Transverse colon (tissue), 4 donors: Measurements from ENCODE around the gene KRT14. TPM values are rescaled to one million over a fixed set of nuclear protein-coding genes. Genes with fewer than 3 reads are reported as not detected.
"Not testable (repeated sequence)": the region's sequence is repeated elsewhere in the genome, so short reads cannot be mapped to it uniquely, and the experiment has no call there.

Source experiments
- DNase-seq: peaks from one replicate; pipeline ENCODE4 v3.0.0-alpha.2; 2019
- H3K27ac ChIP-seq, 4 donors: fragments of 200-600 bp; sonication (generic); 2 replicates each; pipeline ENCODE4 v1.5.1; 2016 to 2018; ENCODE audit warnings: inconsistent platforms in 4 of 4
- H3K27me3 ChIP-seq: fragments of 200-600 bp; sonication (generic); 2 replicates; pipeline ENCODE4 v1.5.1; 2017; ENCODE audit warnings: inconsistent platforms
- H3K36me3 ChIP-seq, 4 donors: fragments of 200-600 bp; sonication (generic); 2 replicates each; pipeline ENCODE4 v1.5.1; 2017 to 2019; ENCODE audit warnings: inconsistent platforms in 4 of 4
- H3K4me1 ChIP-seq, 4 donors: fragments of 200-600 bp; sonication (generic); 2 replicates each; pipeline ENCODE4 v1.5.1; 2017 to 2020; ENCODE audit warnings: inconsistent platforms in 4 of 4
- H3K4me3 ChIP-seq, 4 donors: fragments of 200-600 bp; sonication (generic); 1 replicate in 1 of 4; 2 replicates in 3 of 4; pipeline versions ENCODE4 v1.5.1 to v1.6.1; 2017 to 2019; ENCODE audit warnings: inconsistent platforms in 4 of 4
- H3K9me3 ChIP-seq, 2 donors: fragments of 200-600 bp; sonication (generic); 2 replicates each; pipeline ENCODE4 v1.5.1; 2017 to 2019; ENCODE audit warnings: inconsistent platforms in 2 of 2
- EP300 ChIP-seq: sonication (generic); formaldehyde crosslinking; IDR thresholded peaks from one replicate; pipeline ENCODE4 v1.6.1; 2017; ENCODE audit warnings: antibody characterized with exemption, low read depth
- POLR2A ChIP-seq: fragments of 450-650 bp; IDR thresholded peaks from one replicate; pipeline ENCODE4 v1.6.1; 2016; ENCODE audit warnings: antibody characterized with exemption, mild to moderate bottlenecking, moderate library complexity
- POLR2AphosphoS5 ChIP-seq, 3 donors: sonication (generic); formaldehyde crosslinking; IDR thresholded peaks; one replicate each; pipeline ENCODE4 v1.6.1; 2016; ENCODE audit warnings: antibody characterized with exemption in 3 of 3
- WGBS, 2 donors: methylation state at CpG; one replicate each; pipeline ENCODE4 v1.1.5; 2018; ENCODE audit warnings: low coverage in 1 of 2; 5-methylcytosine and 5-hydroxymethylcytosine counted together
- in situ Hi-C, 4 donors: fragments of 200-750 bp; cut with MboI; loops; one replicate each; pipeline versions ENCODE4 v1.15.0 to v1.15.1; 2017; ENCODE audit warnings: low sequenced_read_pairs in 3 of 4, low pct_ligation_motif_present in 1 of 4, low pct_unique_long_range_greater_than_20kb in 1 of 4
- intact Hi-C: fragments of 100-400 bp; cut with DNase I; formaldehyde crosslinking; loops from one replicate; pipeline ENCODE4 v1.15.1; 2023; ENCODE audit warnings: low total_unique reads
- total RNA-seq, 4 donors: library from RNA; depleted of rRNA; stranded (reverse); fragments of >200 nt; gene quantifications; one replicate each; pipeline ENCODE4 v1.1.0, GENCODE V29; 2016
- TF ChIP-seq, protein P1 (sequence below), 5 experiments: fragments of 200-600 bp in 3 of 5; fragments of 450-650 bp in 2 of 5; sonication (generic) in 3 of 5; IDR thresholded peaks; 1 replicate in 2 of 5; 2 replicates in 3 of 5; pipeline ENCODE4 v1.5.1; 2016 to 2017; ENCODE audit warnings: antibody characterized with exemption in 5 of 5, inconsistent platforms in 3 of 5, mild to moderate bottlenecking in 2 of 5, moderate library complexity in 1 of 5

KRT14 gene
- total RNA-seq, 4 donors from 2014 or later = 0.32 to 0.68 TPM; not detected in 2

DNA sequence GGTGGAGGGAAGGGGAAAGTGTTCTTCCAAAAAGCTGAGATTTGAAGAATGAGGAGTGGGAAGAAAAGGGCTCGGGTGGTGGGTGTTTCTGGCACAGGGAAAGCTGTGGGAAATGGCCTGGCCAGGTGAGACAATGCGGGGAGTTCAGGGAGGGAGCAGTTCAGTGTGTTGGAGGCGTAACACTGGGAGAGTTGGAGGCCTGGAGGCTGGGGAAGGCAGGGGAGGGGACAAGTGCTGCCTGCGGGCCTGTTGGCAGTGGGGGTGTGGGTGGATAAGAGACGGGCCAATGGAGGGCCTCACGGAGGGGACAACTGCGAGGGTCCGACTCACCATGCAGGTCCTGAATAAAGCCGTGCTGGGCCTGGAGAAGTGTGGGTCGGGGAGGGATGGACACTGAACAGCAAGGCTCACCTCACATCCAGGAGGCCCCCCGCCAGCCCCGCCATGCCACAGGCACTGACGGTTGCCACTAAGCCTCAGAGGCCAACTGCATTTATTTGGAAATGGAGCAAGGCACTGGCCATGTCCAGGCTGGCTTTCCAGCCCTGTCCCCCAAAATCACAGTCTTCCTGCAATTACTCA is 40.8 kb downstream of the KRT14 start:
- no peaks in the 10 kb centered on the region for H3K9me3 ChIP-seq
- in situ Hi-C loops = loop anchor here in 3 of 4 donors (5.0 to 25.0 kb wide), 4 partner anchors 119 to 641 kb away; no protein-coding TSS in a partner anchor
- no peak for DNase-seq
- intact Hi-C loops = loop anchor here (5.0 kb wide), 2 partner anchors 101 to 116 kb away; no protein-coding TSS in a partner anchor
- no peaks in the 10 kb centered on the region for H3K36me3 ChIP-seq
- H3K27ac ChIP-seq = no peak overlapping the region
- H3K4me1 ChIP-seq = peaks cover 6 to 65% (median 45%) of the 10 kb centered on the region in 4 donors
- H3K4me3 ChIP-seq = no peak overlapping the region
- TF ChIP-seq, protein P1, sequence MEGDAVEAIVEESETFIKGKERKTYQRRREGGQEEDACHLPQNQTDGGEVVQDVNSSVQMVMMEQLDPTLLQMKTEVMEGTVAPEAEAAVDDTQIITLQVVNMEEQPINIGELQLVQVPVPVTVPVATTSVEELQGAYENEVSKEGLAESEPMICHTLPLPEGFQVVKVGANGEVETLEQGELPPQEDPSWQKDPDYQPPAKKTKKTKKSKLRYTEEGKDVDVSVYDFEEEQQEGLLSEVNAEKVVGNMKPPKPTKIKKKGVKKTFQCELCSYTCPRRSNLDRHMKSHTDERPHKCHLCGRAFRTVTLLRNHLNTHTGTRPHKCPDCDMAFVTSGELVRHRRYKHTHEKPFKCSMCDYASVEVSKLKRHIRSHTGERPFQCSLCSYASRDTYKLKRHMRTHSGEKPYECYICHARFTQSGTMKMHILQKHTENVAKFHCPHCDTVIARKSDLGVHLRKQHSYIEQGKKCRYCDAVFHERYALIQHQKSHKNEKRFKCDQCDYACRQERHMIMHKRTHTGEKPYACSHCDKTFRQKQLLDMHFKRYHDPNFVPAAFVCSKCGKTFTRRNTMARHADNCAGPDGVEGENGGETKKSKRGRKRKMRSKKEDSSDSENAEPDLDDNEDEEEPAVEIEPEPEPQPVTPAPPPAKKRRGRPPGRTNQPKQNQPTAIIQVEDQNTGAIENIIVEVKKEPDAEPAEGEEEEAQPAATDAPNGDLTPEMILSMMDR (IDR thresholded peaks at IDR 0.05) = no peak
- TF ChIP-seq EP300 (no peak), POLR2A (no peak), POLR2AphosphoS5 (IDR thresholded peaks at IDR 0.05) (no peak)
- WGBS, 2 donors = 67 to 81% methylated on average over 5 to 13 of the region's 13 CpGs
- no peaks in the 10 kb centered on the region for H3K27me3 ChIP-seq

DNA sequence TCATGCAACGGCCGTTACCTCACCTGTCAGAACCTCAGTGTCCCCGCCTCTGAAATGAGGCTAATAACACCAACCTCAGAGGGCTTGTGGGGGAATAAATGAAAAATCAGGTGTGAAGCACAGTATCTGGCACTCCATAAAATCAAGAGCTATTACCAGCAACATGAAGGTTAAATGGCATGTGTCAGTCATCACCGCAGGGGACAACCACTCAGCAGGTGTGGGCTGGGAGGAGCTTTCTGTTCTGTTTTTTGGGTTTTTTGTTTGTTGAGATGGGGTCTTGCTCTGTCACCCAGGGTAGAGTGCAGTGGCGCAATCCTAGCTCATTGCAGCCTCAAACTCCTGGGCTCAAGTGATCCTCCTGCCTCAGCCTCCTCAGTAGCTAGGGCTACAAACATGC is 41.8 kb downstream of the KRT14 start:
- 88 to 93% methylated on average over 2 to 5 of the region's 5 CpGs for WGBS, 2 donors
- peak overlapping the region; percentile 61 to 75 (median 70) for H3K27ac ChIP-seq
- no peak overlapping the region for H3K4me3 ChIP-seq

DNA sequence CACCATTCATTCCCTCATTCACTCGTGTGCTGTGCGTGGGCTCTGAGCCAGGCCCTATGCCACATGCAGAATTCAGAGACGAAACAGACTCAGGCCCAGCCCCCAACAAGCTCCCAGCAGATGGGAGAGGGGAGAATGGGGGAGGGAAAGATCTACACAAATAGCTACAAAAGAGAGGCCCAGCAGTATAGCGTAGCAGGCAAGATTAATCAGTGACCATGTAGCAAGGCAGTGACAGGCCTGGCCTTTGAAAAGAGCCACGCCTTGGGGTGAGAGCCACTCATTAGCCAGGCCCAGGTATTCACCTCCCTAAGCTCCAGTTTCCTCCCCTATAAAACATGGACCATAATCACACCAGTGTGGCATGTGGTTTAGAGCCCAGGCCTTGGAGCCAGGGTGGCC is 42.2 kb downstream of the KRT14 start:
- DNase-seq = peak; percentile 69

More for the DNA sequence above, 41.8 kb downstream of the KRT14 start:
- H3K27me3 ChIP-seq = no peaks in the 10 kb centered on the region
- intact Hi-C loops = loop anchor here (5.0 kb wide), 2 partner anchors 102 to 117 kb away; no protein-coding TSS in a partner anchor
- no peaks in the 10 kb centered on the region for H3K36me3 ChIP-seq
- DNase-seq = no peak
- TF ChIP-seq POLR2AphosphoS5 (IDR thresholded peaks at IDR 0.05) (no peak), EP300 (no peak), POLR2A (no peak)
- TF ChIP-seq, protein P1 (IDR thresholded peaks at IDR 0.05) = no peak
- peaks cover 6 to 57% (median 41%) of the 10 kb centered on the region in 4 donors for H3K4me1 ChIP-seq
- no peaks in the 10 kb centered on the region for H3K9me3 ChIP-seq
- in situ Hi-C loops = loop anchor here in 3 of 4 donors (5.0 to 25.0 kb wide), 4 partner anchors 120 to 640 kb away; no protein-coding TSS in a partner anchor

DNA sequence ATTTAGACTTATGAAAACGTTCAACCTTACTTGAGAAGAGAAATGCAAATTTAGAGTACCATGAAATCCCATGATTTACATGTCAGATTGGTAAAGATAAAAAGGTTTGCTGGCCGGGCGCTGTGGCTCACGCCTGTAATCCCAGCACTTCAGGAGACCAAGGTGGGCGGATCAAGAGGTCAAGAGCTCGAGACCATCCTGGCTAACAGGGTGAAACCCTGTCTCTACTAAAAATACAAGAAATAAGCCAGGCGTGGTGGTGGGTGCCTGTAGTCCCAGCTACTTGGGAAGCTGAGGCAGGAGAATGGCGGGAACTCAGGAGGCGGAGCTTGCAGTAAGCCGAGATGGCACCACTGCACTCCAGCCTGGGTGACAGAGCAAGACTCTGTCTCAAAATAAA is 43.9 kb downstream of the KRT14 start:
- 66 to 79% methylated on average over 10 of the region's 10 CpGs for WGBS, 2 donors
- H3K27ac ChIP-seq = peak overlapping the region; percentile 28 to 48 (median 44)
- in situ Hi-C loops = loop anchor here in 3 of 4 donors (10.0 to 25.0 kb wide), 3 partner anchors 122 to 638 kb away; no protein-coding TSS in a partner anchor
- H3K4me3 ChIP-seq, H3K27me3 ChIP-seq, H3K36me3 ChIP-seq, DNase-seq, H3K9me3 ChIP-seq, intact Hi-C loops: not testable (repeated sequence)
- H3K4me1 ChIP-seq = peaks cover 0 to 36% (median 23%) of the 10 kb centered on the region in 4 donors

More for the DNA sequence above, 42.2 kb downstream of the KRT14 start:
- H3K27me3 ChIP-seq = no peaks in the 10 kb centered on the region
- no peak overlapping the region for H3K4me3 ChIP-seq
- no peaks in the 10 kb centered on the region for H3K36me3 ChIP-seq
- H3K9me3 ChIP-seq = no peaks in the 10 kb centered on the region
- 0 to 32% methylated on average over 1 to 5 of the region's 5 CpGs for WGBS, 2 donors
- peak overlapping the region; percentile 61 to 75 (median 70) for H3K27ac ChIP-seq
- H3K4me1 ChIP-seq = peaks cover 5 to 53% (median 39%) of the 10 kb centered on the region in 4 donors
- in situ Hi-C loops (loop anchor here in 3 of 4 donors (10.0 to 25.0 kb wide), 3 partner anchors 120 to 640 kb away; no protein-coding TSS in a partner anchor), intact Hi-C loops (no loop called here)
- peak in 2 of 3 donors; percentile 6 to 34 for TF ChIP-seq POLR2AphosphoS5 (IDR thresholded peaks at IDR 0.05)
- TF ChIP-seq, protein P1 (IDR thresholded peaks at IDR 0.05) = no peak
